Fibroblast of the aortic adventitia (primary cell): Measurements from ENCODE around the gene PRDM15. TPM values are rescaled to one million over a fixed set of nuclear protein-coding genes. Genes with fewer than 3 reads are reported as not detected.

Source experiments
- DNase-seq: peaks from one replicate; pipeline ENCODE4 v3.0.0-alpha.2; 2010; ENCODE audit warnings: low read depth
- H3K4me3 ChIP-seq: 2 replicates; pipeline ENCODE4 v1.5.1; 2011; ENCODE audit warnings: low read depth, mild to moderate bottlenecking, control low read depth, low read length, moderate library complexity
- total RNA-seq: library from RNA; depleted of rRNA; stranded (reverse); fragments of >200 nt; gene quantifications from 2 replicates; pipeline ENCODE4 v1.2.3, GENCODE V29; 2012; ENCODE audit warnings: low replicate concordance
- TF ChIP-seq, protein P1 (sequence below): IDR thresholded peaks from 2 replicates; pipeline ENCODE4 v1.5.1; 2011; ENCODE audit warnings: mild to moderate bottlenecking, low read length, control low read depth, inconsistent platforms; ENCODE audit not compliant: insufficient read depth

The PRDM15 gene
- total RNA-seq, 1 donor, result 4.7 TPM

DNA sequence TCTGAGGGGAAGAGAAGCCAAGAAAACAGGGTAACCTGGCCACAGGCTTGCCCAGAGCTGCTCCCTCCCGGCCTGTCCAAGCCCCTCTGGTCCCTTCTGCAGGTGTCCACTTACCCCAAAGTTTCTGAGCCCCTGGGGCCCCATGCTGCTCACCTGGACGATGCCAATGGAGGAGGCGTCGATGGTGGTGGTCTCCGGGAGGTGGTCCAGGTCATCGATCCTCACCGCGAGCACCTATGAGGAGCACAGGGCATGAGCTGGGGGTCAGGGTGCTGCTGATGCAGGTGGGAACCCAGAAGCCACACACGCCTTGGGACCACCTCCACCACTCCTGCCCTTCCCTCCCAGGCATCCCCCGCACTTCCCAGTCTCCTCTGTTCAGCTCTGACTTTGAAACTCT is 74.8 kb downstream of the PRDM15 start:
- TF ChIP-seq, protein P1, sequence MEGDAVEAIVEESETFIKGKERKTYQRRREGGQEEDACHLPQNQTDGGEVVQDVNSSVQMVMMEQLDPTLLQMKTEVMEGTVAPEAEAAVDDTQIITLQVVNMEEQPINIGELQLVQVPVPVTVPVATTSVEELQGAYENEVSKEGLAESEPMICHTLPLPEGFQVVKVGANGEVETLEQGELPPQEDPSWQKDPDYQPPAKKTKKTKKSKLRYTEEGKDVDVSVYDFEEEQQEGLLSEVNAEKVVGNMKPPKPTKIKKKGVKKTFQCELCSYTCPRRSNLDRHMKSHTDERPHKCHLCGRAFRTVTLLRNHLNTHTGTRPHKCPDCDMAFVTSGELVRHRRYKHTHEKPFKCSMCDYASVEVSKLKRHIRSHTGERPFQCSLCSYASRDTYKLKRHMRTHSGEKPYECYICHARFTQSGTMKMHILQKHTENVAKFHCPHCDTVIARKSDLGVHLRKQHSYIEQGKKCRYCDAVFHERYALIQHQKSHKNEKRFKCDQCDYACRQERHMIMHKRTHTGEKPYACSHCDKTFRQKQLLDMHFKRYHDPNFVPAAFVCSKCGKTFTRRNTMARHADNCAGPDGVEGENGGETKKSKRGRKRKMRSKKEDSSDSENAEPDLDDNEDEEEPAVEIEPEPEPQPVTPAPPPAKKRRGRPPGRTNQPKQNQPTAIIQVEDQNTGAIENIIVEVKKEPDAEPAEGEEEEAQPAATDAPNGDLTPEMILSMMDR, result no peak
- H3K4me3 ChIP-seq, result no peak overlapping the region
- DNase-seq, result no peak

DNA sequence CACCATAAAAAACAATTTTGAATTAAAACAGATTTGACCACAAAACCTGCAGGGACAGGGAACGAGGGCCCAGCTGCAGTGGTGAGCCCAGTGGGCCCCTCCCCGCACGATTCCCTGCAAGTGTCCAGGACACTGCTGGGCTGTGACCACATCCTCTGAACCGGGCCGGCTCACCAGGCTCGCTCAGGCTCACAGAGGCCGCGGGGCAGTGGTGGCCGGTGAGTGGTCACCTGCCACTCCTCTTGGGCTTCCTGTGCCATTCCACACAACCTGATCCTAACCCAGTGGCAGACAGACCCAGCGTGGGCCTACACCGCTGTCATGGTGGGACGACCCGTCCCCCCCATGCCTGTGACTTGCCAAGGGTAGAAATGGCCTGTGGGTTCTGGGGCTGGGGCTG is 75.8 kb downstream of the PRDM15 start:
- TF ChIP-seq, protein P1, result no peak

DNA sequence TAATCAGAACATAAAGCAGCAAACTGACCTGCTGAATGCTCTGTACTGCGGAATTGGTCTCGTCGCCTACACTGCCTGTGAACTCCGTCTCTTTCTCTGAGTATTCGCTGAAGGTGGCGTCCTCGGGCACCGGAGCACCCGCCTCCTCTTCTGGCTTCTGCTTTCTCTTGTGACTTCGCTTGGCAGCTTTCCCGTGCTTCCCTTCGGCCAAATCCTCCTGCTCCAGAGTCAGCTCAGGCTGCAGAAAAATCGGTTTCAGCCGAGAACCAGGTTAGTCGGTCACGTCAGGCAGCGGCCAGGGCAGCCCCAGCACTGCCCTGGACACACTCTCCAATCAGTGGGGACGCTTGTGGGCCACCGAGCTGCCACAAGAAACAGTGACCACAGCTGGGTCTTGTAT is 76.5 kb downstream of the PRDM15 start:
- peak; percentile 48 for DNase-seq
- H3K4me3 ChIP-seq, result no peak overlapping the region
- TF ChIP-seq, protein P1, result no peak

More for the DNA sequence above, 75.8 kb downstream of the PRDM15 start:
- no peak for DNase-seq
- no peak overlapping the region for H3K4me3 ChIP-seq

DNA sequence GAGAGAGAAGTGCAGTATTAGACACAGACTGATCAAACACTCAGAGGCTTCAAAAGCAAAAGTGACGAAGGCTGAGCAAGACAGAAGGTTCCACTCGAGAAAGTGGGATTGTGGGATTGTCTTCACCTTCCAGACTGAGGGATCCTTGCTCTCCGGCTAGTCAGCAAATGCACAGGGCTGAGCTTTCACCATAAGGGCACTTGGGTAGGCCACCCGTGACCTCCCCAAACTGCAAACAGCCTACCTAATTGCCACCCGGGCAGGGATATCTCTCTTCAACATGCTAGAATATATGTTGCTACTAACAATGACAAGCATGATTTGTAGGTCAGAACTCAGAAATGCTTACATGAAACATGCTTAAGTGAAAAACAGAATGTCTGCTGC is 77.0 kb downstream of the PRDM15 start:
- TF ChIP-seq, protein P1, result no peak

DNA sequence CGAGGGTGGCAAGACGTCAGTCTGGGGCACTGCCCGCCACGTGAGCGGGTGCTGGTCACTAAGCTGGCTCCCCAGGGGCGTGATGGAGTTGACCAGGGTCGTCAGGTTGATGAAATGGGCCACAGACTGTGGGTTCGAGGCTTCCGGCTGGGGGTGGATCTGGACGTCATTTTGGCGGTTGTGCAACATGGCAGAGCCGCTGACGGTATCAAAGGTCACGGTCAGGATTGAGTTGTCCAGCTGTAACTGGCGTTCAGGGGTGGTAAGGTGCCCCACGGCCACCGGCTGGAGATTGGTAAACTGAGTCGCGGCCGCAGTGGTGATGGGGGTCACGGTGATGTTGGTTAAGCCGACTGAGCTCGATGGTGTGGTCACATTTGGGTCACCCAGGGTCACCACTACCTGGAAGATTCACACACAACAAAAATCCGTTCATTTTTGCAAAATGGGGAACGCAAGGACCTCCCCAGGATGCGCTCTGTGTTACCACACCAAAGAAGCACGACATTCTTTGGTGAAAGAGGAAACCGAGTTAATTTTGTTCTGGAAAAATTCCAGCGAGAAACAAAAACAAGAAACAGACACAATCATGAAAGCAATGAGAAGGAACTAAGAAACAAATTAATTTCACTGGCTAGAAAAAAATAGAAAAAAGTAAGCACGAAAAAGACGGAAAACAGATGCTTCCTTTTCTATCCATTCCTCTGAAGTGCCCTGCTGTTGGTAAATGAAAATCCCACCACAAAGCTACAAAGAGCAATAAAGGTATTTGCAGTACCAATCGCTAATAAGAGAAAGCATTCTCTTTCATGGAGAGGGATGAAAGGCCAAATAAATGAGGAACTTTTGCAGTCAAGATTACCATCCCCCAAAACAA is 77.6 kb downstream of the PRDM15 start:
- TF ChIP-seq, protein P1, result no peak
- H3K4me3 ChIP-seq, result no peak overlapping the region
- DNase-seq, result no peak

More for the DNA sequence above, 77.0 kb downstream of the PRDM15 start:
- no peak overlapping the region for H3K4me3 ChIP-seq
- DNase-seq, result no peak

DNA sequence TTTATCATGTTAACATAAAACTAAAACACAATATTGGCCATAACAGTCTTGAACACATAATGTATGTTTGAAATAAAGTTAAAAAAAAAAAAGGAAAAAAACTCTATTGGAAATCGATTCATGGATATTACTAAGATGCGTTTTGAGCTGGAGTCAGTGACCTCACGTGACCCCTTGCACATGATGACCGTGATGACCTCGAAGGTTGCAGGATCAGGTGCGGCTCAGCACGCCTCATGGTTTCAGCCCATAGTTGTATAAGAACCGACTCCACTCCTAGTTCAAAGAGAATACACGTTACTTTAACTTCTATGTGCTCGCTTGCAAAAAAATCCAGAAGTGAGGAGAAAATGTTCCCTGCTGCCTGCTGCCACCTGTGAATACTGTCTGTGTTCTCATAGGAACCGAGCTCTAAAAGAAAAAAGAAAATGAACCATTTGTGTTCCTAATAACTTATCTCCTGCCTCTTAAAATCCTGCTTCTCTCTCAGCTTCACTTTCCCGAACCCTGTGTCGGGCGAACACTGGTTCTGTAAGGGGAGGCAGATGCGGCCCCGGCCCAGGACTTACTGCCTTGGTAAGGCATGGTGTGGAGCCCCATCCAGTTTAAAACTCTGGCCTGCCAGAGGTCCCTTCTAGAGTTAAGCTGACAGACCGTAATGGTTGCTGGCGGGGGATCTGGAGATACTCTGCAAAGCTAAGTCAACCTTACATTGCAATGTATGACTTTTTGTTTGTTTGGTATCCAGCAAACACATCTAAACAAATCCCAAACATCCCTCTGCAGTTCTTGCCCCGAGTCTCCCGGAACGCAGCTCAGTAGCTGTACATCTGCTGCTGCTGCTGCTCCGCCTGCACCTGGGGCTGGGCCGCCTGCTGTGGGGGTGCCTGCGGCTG is 78.5 kb downstream of the PRDM15 start:
- no peak overlapping the region for H3K4me3 ChIP-seq
- DNase-seq, result no peak
- TF ChIP-seq, protein P1, result no peak
